HCT116 (cell line): ENCODE data around the gene MCUR1. TPM values are rescaled to one million over a fixed set of nuclear protein-coding genes. Genes with fewer than 3 reads are reported as not detected.

Experiments used
- ATAC-seq: fragments of 200-7000 bp; cut with Tn5 transposase; 2 replicates; pipeline ENCODE4 v1.9.1; 2020; ENCODE audit warnings: mild to moderate bottlenecking, moderate library complexity
- BruUV-seq: library from RNA; stranded (reverse); fragments of 400-500 nt; replicated peaks from 2 replicates; lab custom pipeline; 2021; lab: Mats Ljungman, UMichigan
- CTCF ChIA-PET: fragments of 300-600 bp; sonication (Branson Sonifier 250); formaldehyde crosslinking; loops from one replicate; lab custom pipeline; 2021; ENCODE audit warnings: antibody characterized with exemption; lab: Charles Lee
- POLR2A ChIA-PET: fragments of 300-600, 350-600 bp; sonication (Branson Sonifier 250); formaldehyde crosslinking; loops from one replicate; lab custom pipeline; 2021; ENCODE audit warnings: antibody characterized with exemption; lab: Charles Lee
- RAD21 ChIA-PET, 2 experiments: fragments of 300-600 bp; sonication (Branson Sonifier 250); formaldehyde crosslinking; loops; one replicate each; lab custom pipeline; 2023; ENCODE audit warnings: low total read pairs in 2 of 2; ENCODE audit not compliant: uncharacterized antibody in 2 of 2, unreplicated experiment in 2 of 2, low non-redundant PET in 1 of 2; lab: Charles Lee
- DNase-seq: peaks from one replicate; pipeline ENCODE4 v3.0.0-alpha.2; 2010; ENCODE audit warnings: low read depth, low spot score
- H2AFZ ChIP-seq: fragments of 200-600 bp; shearing (Covaris generic), sonication (generic); 2 replicates; pipeline ENCODE4 v1.6.1; 2017; ENCODE audit warnings: low read depth, mixed run types, mixed read lengths, antibody characterized with exemption, low read length; ENCODE audit not compliant: poor library complexity, severe bottlenecking
- H3K27ac ChIP-seq: 2 replicates; pipeline ENCODE4 v1.5.1; 2012; ENCODE audit warnings: low read depth, low read length
- H3K27me3 ChIP-seq: fragments of 200-600 bp; sonication (generic); 2 replicates; pipeline ENCODE4 v1.6.1; 2016; ENCODE audit warnings: mixed run types, low read length, mixed read lengths; ENCODE audit not compliant: insufficient read depth
- H3K36me3 ChIP-seq, 2 experiments: fragments of 200-500 bp in 1 of 2; fragments of 200-600 bp in 1 of 2; sonication (Bioruptor generic) in 1 of 2; sonication (generic) in 1 of 2; 2 replicates each; pipeline versions ENCODE4 v1.5.1 to v1.6.1; 2014 to 2016; ENCODE audit warnings: low read length in 2 of 2, inconsistent platforms in 1 of 2, mixed read lengths in 1 of 2, mixed run types in 1 of 2; ENCODE audit not compliant: insufficient read depth in 2 of 2, control insufficient read depth in 1 of 2
- H3K4me1 ChIP-seq, 2 experiments: fragments of 200-600 bp in 1 of 2; sonication (generic) in 1 of 2; 2 replicates each; pipeline versions ENCODE4 v1.5.1 to v1.6.1; 2012 to 2017; ENCODE audit warnings: low read length in 2 of 2, inconsistent platforms in 1 of 2, mild to moderate bottlenecking in 1 of 2, mixed read lengths in 1 of 2, mixed run types in 1 of 2, moderate library complexity in 1 of 2; ENCODE audit not compliant: insufficient read depth in 2 of 2, control insufficient read depth in 1 of 2
- H3K4me2 ChIP-seq: fragments of 200-600 bp; sonication (generic); 2 replicates; pipeline ENCODE4 v1.6.1; 2017; ENCODE audit warnings: mixed run types, low read length, mixed read lengths
- H3K4me3 ChIP-seq, 2 experiments: fragments of 200-600 bp in 1 of 2; sonication (generic) in 1 of 2; replicated peaks in 1 of 2; 2 replicates each; pipeline ENCODE4 v1.5.1; 2011 to 2016; ENCODE audit warnings: low read length in 2 of 2, control low read depth in 1 of 2, low read depth in 1 of 2, mild to moderate bottlenecking in 1 of 2, mixed read lengths in 1 of 2, mixed run types in 1 of 2
- H3K79me2 ChIP-seq: fragments of 200-600 bp; sonication (generic); 2 replicates; pipeline ENCODE4 v1.6.1; 2017; ENCODE audit warnings: mild to moderate bottlenecking, mixed run types, low read length, moderate library complexity, mixed read lengths; ENCODE audit not compliant: insufficient read depth
- H3K9ac ChIP-seq: fragments of 200-600 bp; sonication (generic); 2 replicates; pipeline ENCODE4 v1.6.1; 2016; ENCODE audit warnings: low read length, mixed read lengths
- H3K9me2 ChIP-seq: fragments of 200-600 bp; sonication (generic), shearing (Covaris generic); 2 replicates; pipeline ENCODE4 v1.6.1; 2017; ENCODE audit warnings: mixed run types, mild to moderate bottlenecking, moderate library complexity; ENCODE audit not compliant: insufficient read depth
- H3K9me3 ChIP-seq, 2 experiments: fragments of 200-500 bp in 1 of 2; fragments of 200-600 bp in 1 of 2; sonication (Bioruptor generic) in 1 of 2; sonication (generic) in 1 of 2; 2 replicates each; pipeline ENCODE4 v1.6.1; 2014 to 2017; ENCODE audit warnings: low read length in 2 of 2, mixed read lengths in 2 of 2, inconsistent platforms in 1 of 2, low read depth in 1 of 2, mild to moderate bottlenecking in 1 of 2, mixed run types in 1 of 2, moderate library complexity in 1 of 2; ENCODE audit not compliant: control insufficient read depth in 1 of 2, insufficient read depth in 1 of 2
- H4K20me1 ChIP-seq: fragments of 200-600 bp; sonication (generic), shearing (Covaris generic); 2 replicates; pipeline ENCODE4 v1.6.1; 2017; ENCODE audit warnings: mixed run types, mild to moderate bottlenecking, moderate library complexity; ENCODE audit not compliant: insufficient read depth
- CEBPB ChIP-seq: IDR thresholded peaks from 2 replicates; pipeline ENCODE4 v1.6.1; 2012; ENCODE audit warnings: low read depth
- EZH2phosphoT487 ChIP-seq: fragments of 200-600 bp; IDR thresholded peaks from 2 replicates; pipeline ENCODE4 v1.6.1; 2018; ENCODE audit warnings: antibody characterized with exemption, borderline replicate concordance
- MAX ChIP-seq: IDR thresholded peaks from 2 replicates; pipeline ENCODE4 v1.6.1; 2012
- POLR2AphosphoS5 ChIP-seq: IDR thresholded peaks from 2 replicates; pipeline ENCODE4 v1.6.1; 2011; ENCODE audit warnings: mild to moderate bottlenecking, low read depth, low read length, moderate library complexity
- SP1 ChIP-seq: IDR thresholded peaks from 2 replicates; pipeline ENCODE4 v1.6.1; 2012; ENCODE audit warnings: low read depth
- YY1 ChIP-seq: IDR thresholded peaks from 2 replicates; pipeline ENCODE4 v1.6.1; 2011; ENCODE audit warnings: low read length, low read depth, moderate library complexity, mild to moderate bottlenecking; ENCODE audit not compliant: insufficient replicate concordance; ENCODE audit errors: extremely low read depth
- intact Hi-C: fragments of 100-400 bp; cut with micrococcal nuclease; formaldehyde crosslinking; loops from 2 replicates; pipeline ENCODE4 v1.10.0; 2022
- total RNA-seq: library from RNA; stranded (reverse); gene quantifications from one replicate; pipeline ENCODE4 v1.2.1, GENCODE V29; 2021; ENCODE audit not compliant: unreplicated experiment

Gene MCUR1
- total RNA-seq, 1 experiment from 2014 or later: 33.2 TPM

GRCh38 chr6:13818341-13818740 is 4.0 kb upstream of the MCUR1 start:
- ATAC-seq: no peak
- CTCF ChIA-PET: no interaction called here
- no peak overlapping the region for H3K9ac ChIP-seq
- DNase-seq: no peak
- H3K36me3 ChIP-seq: no peaks in the 10 kb centered on the region
- no peak overlapping the region for H3K27ac ChIP-seq
- no peaks in the 10 kb centered on the region for H3K9me2 ChIP-seq
- no peak for TF ChIP-seq EZH2phosphoT487
- no peak for TF ChIP-seq YY1
- no peak for TF ChIP-seq CEBPB
- no peak for TF ChIP-seq MAX
- no peak for TF ChIP-seq SP1
- no peaks in the 10 kb centered on the region for H3K9me3 ChIP-seq
- no TSS peak for BruUV-seq
- no peak overlapping the region for H3K4me3 ChIP-seq
- H2AFZ ChIP-seq: no peak overlapping the region
- RAD21 ChIA-PET: no interaction called here
- no peaks in the 10 kb centered on the region for H4K20me1 ChIP-seq
- H3K4me2 ChIP-seq: no peak overlapping the region
- POLR2A ChIA-PET: no interaction called here
- intact Hi-C loops: no loop called here
- no peaks in the 10 kb centered on the region for H3K27me3 ChIP-seq
- H3K79me2 ChIP-seq: peaks cover 4% of the 10 kb centered on the region
- peaks cover 0 to 8% of the 10 kb centered on the region in 2 experiments; a peak in 2 of 4 replicates for H3K4me1 ChIP-seq

- ATAC-seq (no peak), DNase-seq (no peak)
- CTCF ChIA-PET: interaction anchor here (1.2 kb wide), 1 partner anchor 45 kb away, joined by 3 read pairs; no protein-coding TSS in a partner anchor
Observed at GRCh38 chr6:13814938-13815575, 700 bp upstream of the MCUR1 start.

More at GRCh38 chr6:13814938-13815575, 700 bp upstream of the MCUR1 start:
- no peaks in the 10 kb centered on the region; the same call in 1 of the 2 replicates for H4K20me1 ChIP-seq
- H3K4me2 ChIP-seq: peak overlapping the region; percentile 79
- TF ChIP-seq POLR2AphosphoS5 (no peak), SP1 (no peak)
- H3K9me3 ChIP-seq: no peaks in the 10 kb centered on the region
- H2AFZ ChIP-seq: no peak overlapping the region
- peak overlapping the region; percentile 80 for H3K9ac ChIP-seq
- H3K27me3 ChIP-seq: no peaks in the 10 kb centered on the region
- no peaks in the 10 kb centered on the region for H3K9me2 ChIP-seq
- H3K27ac ChIP-seq: peak overlapping the region; percentile 84
- H3K4me3 ChIP-seq: peak overlapping the region; percentile 71 to 74
- ChIA-PET POLR2A (no interaction called here), RAD21 (no interaction called here)
- intact Hi-C loops: no loop called here
- H3K79me2 ChIP-seq: peaks cover 37% of the 10 kb centered on the region
- TSS peak; percentile 86 for BruUV-seq
- H3K4me1 ChIP-seq: peaks cover 0 to 14% of the 10 kb centered on the region in 2 experiments; a peak in 3 of 4 replicates
- no peaks in the 10 kb centered on the region; a peak in 1 of 4 replicates for H3K36me3 ChIP-seq
